Pancreas (tissue), 10 donors: ENCODE data around the gene TC2N. TPM values are rescaled to one million over a fixed set of nuclear protein-coding genes. Genes with fewer than 3 reads are reported as not detected.
"Not testable (repeated sequence)": the region's sequence is repeated elsewhere in the genome, so short reads cannot be mapped to it uniquely, and the experiment has no call there.

ENCODE experiments used
- ATAC-seq, 4 donors: fragments of 200-7000 bp; cut with Tn5 transposase; one replicate each; pipeline versions ENCODE4 v1.8.0 to v1.9.1; 2020; ENCODE audit warnings: mild to moderate bottlenecking in 4 of 4, moderate library complexity in 4 of 4
- DNase-seq, 6 donors: peaks; one replicate each; pipeline ENCODE4 v3.0.0-alpha.2; 2020
- FAIRE-seq: peaks from 2 replicates; lab custom pipeline; 2012; peaks lifted over from hg19 to GRCh38; lab: Jason Lieb, UNC
- H3K27ac ChIP-seq, 4 donors: fragments of 200-600 bp; sonication (generic); 1 replicate in 3 of 4; 2 replicates in 1 of 4; pipeline versions ENCODE4 v1.5.0 to v1.8.0; 2020
- H3K27me3 ChIP-seq, 4 donors: fragments of 200-600 bp; one replicate each; pipeline ENCODE4 v1.8.0; 2021
- H3K36me3 ChIP-seq, 3 donors: fragments of 200-600 bp; sonication (generic) in 1 of 3; one replicate each; pipeline versions ENCODE4 v1.5.0 to v1.8.0; 2020 to 2021
- H3K4me1 ChIP-seq, 3 donors: fragments of 200-600 bp; one replicate each; pipeline ENCODE4 v1.8.0; 2021
- H3K4me3 ChIP-seq, 4 donors: fragments of 200-600 bp; sonication (generic) in 2 of 4; one replicate each; pipeline versions ENCODE4 v1.5.0 to v1.8.0; 2020 to 2021
- H3K9me3 ChIP-seq, 4 donors: fragments of 200-600 bp; one replicate each; pipeline ENCODE4 v1.8.0; 2021
- WGBS, 2 donors: extraction: QIAGEN DNeasy Blood & Tissue Kit; methylation state at CpG; one replicate each; pipeline ENCODE4 v1.1.7; 2013; 5-methylcytosine and 5-hydroxymethylcytosine counted together
- intact Hi-C, 3 donors: fragments of 100-400 bp; cut with DNase I; formaldehyde crosslinking; loops; one replicate each; pipeline versions ENCODE4 v1.11.1 to v1.14.2; 2022
- polyA plus RNA-seq, 2 donors: library from polyadenylated mRNA; stranded (reverse); fragments of 200-250 nt; gene quantifications; one replicate each; pipeline ENCODE4 v1.2.3, GENCODE V29; 2013
- total RNA-seq, 6 donors: library from RNA; stranded (reverse); fragmentation: NEBNext Ultra II Directional in 4 of 6; extraction: Animal tissue kit (Norgen Biotek cat#: 25700) in 4 of 6; gene quantifications; one replicate each; pipeline versions ENCODE4 v1.2.1 to v1.2.4, GENCODE V29; 2021 to 2023
- TF ChIP-seq, protein P1 (sequence below), 4 donors: fragments of 200-600 bp; sonication (generic) in 3 of 4; IDR thresholded peaks; one replicate each; pipeline versions ENCODE4 v1.5.0 to v1.8.0; 2021; ENCODE audit warnings: antibody characterized with exemption in 4 of 4
- donor health status: healthy with polysubstance abuse.
- donor health status: DM: no; HTN: no; CAD: no; lungs with moderate emphysema.
- donor health status: DM: no; HTN: no; CAD: no.
- donor health status: control.
- donor health status: control.
- donor health status: Bipolar disorder and iron deficiency.
- donor health status: DM: yes; HTN: yes; CAD: no.
- donor health status: DM: no; HTN: no; CAD: no.
- donor health status: DM: no; HTN: no; CAD: no.
- donor health status: DM: yes; HTN: yes; CAD: no.

The TC2N gene
- total and polyA plus RNA-seq, 8 donors: 23.9 to 215 (median 112) TPM

- no peak overlapping the region for H3K4me3 ChIP-seq
- no peaks in the 10 kb centered on the region for H3K36me3 ChIP-seq
- ATAC-seq (peak in 3 of 4 donors; percentile 1 to 9 (median 6)), DNase-seq (peak in 2 of 6 donors; percentile 60 to 62), FAIRE-seq (no peak)
- TF ChIP-seq, protein P1, sequence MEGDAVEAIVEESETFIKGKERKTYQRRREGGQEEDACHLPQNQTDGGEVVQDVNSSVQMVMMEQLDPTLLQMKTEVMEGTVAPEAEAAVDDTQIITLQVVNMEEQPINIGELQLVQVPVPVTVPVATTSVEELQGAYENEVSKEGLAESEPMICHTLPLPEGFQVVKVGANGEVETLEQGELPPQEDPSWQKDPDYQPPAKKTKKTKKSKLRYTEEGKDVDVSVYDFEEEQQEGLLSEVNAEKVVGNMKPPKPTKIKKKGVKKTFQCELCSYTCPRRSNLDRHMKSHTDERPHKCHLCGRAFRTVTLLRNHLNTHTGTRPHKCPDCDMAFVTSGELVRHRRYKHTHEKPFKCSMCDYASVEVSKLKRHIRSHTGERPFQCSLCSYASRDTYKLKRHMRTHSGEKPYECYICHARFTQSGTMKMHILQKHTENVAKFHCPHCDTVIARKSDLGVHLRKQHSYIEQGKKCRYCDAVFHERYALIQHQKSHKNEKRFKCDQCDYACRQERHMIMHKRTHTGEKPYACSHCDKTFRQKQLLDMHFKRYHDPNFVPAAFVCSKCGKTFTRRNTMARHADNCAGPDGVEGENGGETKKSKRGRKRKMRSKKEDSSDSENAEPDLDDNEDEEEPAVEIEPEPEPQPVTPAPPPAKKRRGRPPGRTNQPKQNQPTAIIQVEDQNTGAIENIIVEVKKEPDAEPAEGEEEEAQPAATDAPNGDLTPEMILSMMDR (IDR thresholded peaks at IDR 0.05): no peak
- H3K27me3 ChIP-seq: no peaks in the 10 kb centered on the region
- H3K4me1 ChIP-seq: peaks cover 55 to 74% (median 62%) of the 10 kb centered on the region in 3 donors
- no peaks in the 10 kb centered on the region for H3K9me3 ChIP-seq
- intact Hi-C loops: no loop called here
- 44 to 53% methylated on average over 15 of the region's 15 CpGs for WGBS, 2 donors
- peak overlapping the region; percentile 85 to 92 (median 88) for H3K27ac ChIP-seq
Measured at GRCh38 chr14:91873471-91874415, 6.4 kb upstream of the TC2N start.

DNA sequence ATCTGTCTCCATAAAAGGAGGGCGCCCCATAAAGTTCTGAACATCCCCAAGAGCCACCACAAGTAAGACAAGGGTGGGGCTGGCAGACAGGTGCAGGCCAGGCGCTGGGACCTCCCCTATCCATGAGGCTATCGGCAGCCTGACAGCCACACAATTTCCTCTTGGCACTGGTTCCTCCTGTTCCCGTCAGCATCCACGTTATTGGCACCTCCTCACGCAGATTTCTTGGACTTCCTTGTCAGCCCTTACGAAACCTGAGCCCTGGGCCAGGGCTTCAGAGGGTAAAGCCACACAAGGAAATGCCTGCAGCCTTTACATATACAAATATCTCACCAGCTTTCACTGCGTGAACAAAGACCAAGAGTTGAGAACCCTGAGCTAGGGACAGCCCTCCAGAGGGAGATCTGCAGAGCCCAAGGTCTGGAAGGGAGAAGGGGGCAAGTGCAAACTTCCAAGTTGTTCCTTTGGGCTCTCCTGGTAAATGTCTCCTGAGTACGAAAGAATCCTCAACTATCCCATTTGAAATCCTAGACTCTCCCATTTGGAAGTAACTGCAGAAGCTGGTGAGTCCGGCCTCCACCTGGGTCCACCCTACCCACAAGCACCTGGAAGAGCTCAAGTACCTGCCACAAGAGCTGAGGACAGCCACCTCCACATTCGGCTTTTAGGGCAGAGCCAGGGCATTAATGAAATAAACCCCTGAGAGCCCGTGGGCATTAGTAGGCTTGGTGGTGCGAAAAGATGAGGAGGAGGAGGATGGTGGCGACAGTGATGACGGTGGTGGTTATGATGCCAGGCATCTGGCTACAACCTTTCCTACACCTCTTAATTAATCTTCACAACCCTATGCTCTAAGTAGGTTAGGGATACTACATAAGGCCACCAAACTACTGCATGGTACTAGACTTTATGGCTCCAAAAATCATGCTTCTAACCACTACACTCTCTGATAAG lies 5.5 kb upstream of the TC2N start:
- Histone ChIP-seq H3K27ac (peak overlapping the region; percentile 85 to 92 (median 88)), H3K4me1 (peaks cover 55 to 74% (median 63%) of the 10 kb centered on the region in 3 donors), H3K9me3 (no peaks in the 10 kb centered on the region), H3K36me3 (no peaks in the 10 kb centered on the region), H3K4me3 (peak overlapping the region in 1 of 4 donors; percentile 11), H3K27me3 (no peaks in the 10 kb centered on the region)
- intact Hi-C loops: no loop called here
- 37% methylated on average over 15 of the region's 15 CpGs for WGBS, 2 donors
- TF ChIP-seq, protein P1 (IDR thresholded peaks at IDR 0.05): no peak
- ATAC-seq (peak; percentile 75 to 84 (median 78)), DNase-seq (peak; percentile 85 to 96 (median 90)), FAIRE-seq (peak; percentile 45)

DNA sequence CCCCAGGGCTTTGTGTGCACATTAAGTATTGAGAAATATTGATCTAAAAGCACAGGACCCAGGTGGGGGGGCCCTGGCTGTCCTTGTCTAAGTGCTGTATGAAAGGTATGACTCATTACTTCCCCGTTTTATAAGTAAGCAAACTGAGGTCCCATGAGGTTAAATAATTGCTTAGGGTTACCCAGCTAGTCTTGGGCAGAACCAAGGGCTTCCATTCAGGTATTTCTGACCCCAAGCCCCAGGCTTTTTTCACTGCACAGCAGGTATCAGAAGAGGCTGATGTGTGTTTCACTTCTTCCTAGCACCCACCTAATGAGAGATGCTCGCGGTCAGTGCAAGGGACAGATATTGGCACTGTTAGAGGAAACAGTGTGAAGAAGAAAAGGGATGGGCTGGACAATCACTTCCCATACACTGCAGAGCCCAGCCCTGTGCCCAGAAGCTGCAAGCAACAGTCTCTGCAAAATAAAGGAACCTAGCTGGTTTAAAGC lies 4.7 kb upstream of the TC2N start:
- Histone ChIP-seq H3K27ac (peak overlapping the region; percentile 85 to 92 (median 88)), H3K4me1 (peaks cover 55 to 74% (median 63%) of the 10 kb centered on the region in 3 donors), H3K27me3 (no peaks in the 10 kb centered on the region), H3K9me3 (no peaks in the 10 kb centered on the region), H3K4me3 (peak overlapping the region in 1 of 4 donors; percentile 11), H3K36me3 (no peaks in the 10 kb centered on the region)
- WGBS, 2 donors: 10 to 13% methylated on average over 3 of the region's 3 CpGs
- DNase-seq (peak in 4 of 6 donors; percentile 78 to 88 (median 80)), ATAC-seq (peak; percentile 54 to 76 (median 63)), FAIRE-seq (no peak)
- intact Hi-C loops: no loop called here
- TF ChIP-seq, protein P1 (IDR thresholded peaks at IDR 0.05): no peak

- intact Hi-C loops, ATAC-seq, H3K27me3 ChIP-seq, H3K9me3 ChIP-seq, FAIRE-seq, H3K36me3 ChIP-seq, H3K4me3 ChIP-seq, DNase-seq: not testable (repeated sequence)
- Histone ChIP-seq H3K27ac (peak overlapping the region; percentile 85 to 92 (median 88)), H3K4me1 (peaks cover 55 to 73% (median 63%) of the 10 kb centered on the region in 3 donors)
- WGBS, 2 donors: 76 to 88% methylated on average over 4 of the region's 4 CpGs
Measured at GRCh38 chr14:91871401-91871800, 4.1 kb upstream of the TC2N start.
